H1 (cell line): Measurements from ENCODE around the gene RCSD1. TPM values are rescaled to one million over a fixed set of nuclear protein-coding genes. Genes with fewer than 3 reads are reported as not detected.

Source experiments
- CTCF ChIA-PET: fragments of 300-600 bp; sonication (Branson Sonifier 250); formaldehyde crosslinking; loops from one replicate; lab custom pipeline; 2021; ENCODE audit not compliant: partially characterized antibody; lab: Charles Lee
- POLR2A ChIA-PET: fragments of 300-600 bp; sonication (Branson Sonifier 250); formaldehyde crosslinking; loops from one replicate; lab custom pipeline; 2021; ENCODE audit warnings: inconsistent platforms; ENCODE audit not compliant: partially characterized antibody; lab: Charles Lee
- DNase-seq, 2 experiments: peaks; one replicate each; pipeline versions ENCODE4 v3.0.0 to v3.0.0-alpha.2; 2010 to 2022; ENCODE audit warnings: low spot score in 2 of 2, low read depth in 1 of 2, mixed read lengths in 1 of 2
- FAIRE-seq: peaks from 2 replicates; lab custom pipeline; 2011; peaks lifted over from hg19 to GRCh38; lab: Jason Lieb, UNC
- H2AFZ ChIP-seq: 2 replicates; pipeline ENCODE4 v1.8.1; 2012; ENCODE audit warnings: low read length, inconsistent platforms
- H2AK5ac ChIP-seq: 2 replicates; pipeline ENCODE4 v1.6.1; 2013; ENCODE audit warnings: low read depth, low read length
- H2BK120ac ChIP-seq: replicated peaks from 2 replicates; pipeline ENCODE3; 2013; ENCODE audit warnings: low read depth, low read length, inconsistent platforms
- H2BK12ac ChIP-seq: 2 replicates; pipeline ENCODE4 v1.6.1; 2013; ENCODE audit warnings: low read depth, low read length
- H2BK15ac ChIP-seq: 2 replicates; pipeline ENCODE4 v1.6.1; 2013; ENCODE audit warnings: low read length
- H2BK20ac ChIP-seq: 2 replicates; pipeline ENCODE4 v1.6.1; 2013; ENCODE audit warnings: low read length
- H2BK5ac ChIP-seq: 2 replicates; pipeline ENCODE4 v1.6.1; 2013; ENCODE audit warnings: low read depth, low read length
- H3K14ac ChIP-seq: 2 replicates; pipeline ENCODE4 v1.6.1; 2013; ENCODE audit warnings: inconsistent platforms; ENCODE audit not compliant: insufficient read length
- H3K18ac ChIP-seq: 2 replicates; pipeline ENCODE4 v1.6.1; 2013; ENCODE audit warnings: low read length; ENCODE audit errors: extremely low read depth
- H3K23ac ChIP-seq: 2 replicates; pipeline ENCODE4 v1.6.1; 2013; ENCODE audit warnings: inconsistent platforms; ENCODE audit not compliant: insufficient read length
- H3K23me2 ChIP-seq: 2 replicates; pipeline ENCODE4 v1.6.1; 2013; ENCODE audit warnings: low read depth, low read length
- H3K27ac ChIP-seq: 2 replicates; pipeline ENCODE4 v1.6.1; 2011; ENCODE audit warnings: low read depth, low read length, inconsistent platforms
- H3K27me3 ChIP-seq, 4 experiments: replicated peaks in 1 of 4; 1 replicate in 1 of 4; 2 replicates in 3 of 4; pipeline versions ENCODE4 v1.6.1 to v1.8.1; 2011 to 2013; ENCODE audit warnings: low read length in 3 of 4, mild to moderate bottlenecking in 3 of 4, inconsistent platforms in 2 of 4, mixed read lengths in 2 of 4, moderate library complexity in 1 of 4; ENCODE audit not compliant: control insufficient read depth in 3 of 4, insufficient read depth in 3 of 4; ENCODE audit errors: extremely low read depth in 1 of 4
- H3K36me3 ChIP-seq, 4 experiments: 2 replicates each; pipeline versions ENCODE4 v1.6.1 to v1.8.1; 2011 to 2013; ENCODE audit warnings: mild to moderate bottlenecking in 4 of 4, low read length in 3 of 4, moderate library complexity in 2 of 4, control low read depth in 1 of 4, inconsistent platforms in 1 of 4; ENCODE audit not compliant: insufficient read depth in 4 of 4, control insufficient read depth in 2 of 4
- H3K4ac ChIP-seq: replicated peaks from 2 replicates; pipeline ENCODE3; 2013; ENCODE audit warnings: low read length, low read depth, mixed read lengths, inconsistent platforms; ENCODE audit not compliant: insufficient read length
- H3K4me1 ChIP-seq, 4 experiments: replicated peaks in 1 of 4; 1 replicate in 1 of 4; 2 replicates in 3 of 4; pipeline versions ENCODE4 v1.6.1 to v1.8.1; 2011 to 2013; ENCODE audit warnings: low read length in 3 of 4, inconsistent platforms in 2 of 4, mixed read lengths in 1 of 4; ENCODE audit not compliant: insufficient read depth in 4 of 4, control insufficient read depth in 3 of 4
- H3K4me2 ChIP-seq, 2 experiments: 2 replicates each; pipeline versions ENCODE4 v1.6.1 to v1.8.1; 2011 to 2013; ENCODE audit warnings: low read depth in 2 of 2, low read length in 2 of 2, control low read depth in 1 of 2, inconsistent platforms in 1 of 2, mild to moderate bottlenecking in 1 of 2; ENCODE audit not compliant: insufficient read depth in 1 of 2
- H3K4me3 ChIP-seq, 4 experiments: fragments of 200-600, 300-600 bp in 1 of 4; sonication (generic), shearing (Covaris generic), sonication (Bioruptor Twin) in 1 of 4; 2 replicates each; pipeline versions ENCODE4 v1.5.1 to v1.8.1; 2011 to 2016; ENCODE audit warnings: low read length in 4 of 4, low read depth in 3 of 4, control low read depth in 2 of 4, inconsistent platforms in 2 of 4, mild to moderate bottlenecking in 2 of 4, mixed read lengths in 1 of 4, moderate library complexity in 1 of 4; ENCODE audit not compliant: insufficient read depth in 2 of 4; ENCODE audit errors: extremely low read depth in 1 of 4
- H3K56ac ChIP-seq: replicated peaks from 2 replicates; pipeline ENCODE3; 2013; ENCODE audit warnings: low read depth, mild to moderate bottlenecking, mixed read lengths, low read length, inconsistent platforms; ENCODE audit not compliant: insufficient read length
- H3K79me1 ChIP-seq: 2 replicates; pipeline ENCODE4 v1.6.1; 2013; ENCODE audit warnings: low read depth, low read length, control low read depth
- H3K79me2 ChIP-seq, 2 experiments: 2 replicates each; pipeline versions ENCODE4 v1.6.1 to v1.8.1; 2012 to 2013; ENCODE audit warnings: low read length in 2 of 2, mild to moderate bottlenecking in 2 of 2, inconsistent platforms in 1 of 2; ENCODE audit not compliant: insufficient read depth in 2 of 2, control insufficient read depth in 1 of 2
- H3K9ac ChIP-seq, 4 experiments: replicated peaks in 1 of 4; 1 replicate in 1 of 4; 2 replicates in 3 of 4; pipeline versions ENCODE4 v1.6.1 to v1.8.1; 2011 to 2013; ENCODE audit warnings: low read depth in 3 of 4, low read length in 3 of 4, control low read depth in 2 of 4, mild to moderate bottlenecking in 2 of 4, moderate library complexity in 2 of 4, inconsistent platforms in 1 of 4; ENCODE audit errors: extremely low read depth in 1 of 4
- H3K9me3 ChIP-seq, 2 experiments: 2 replicates each; pipeline versions ENCODE4 v1.6.1 to v1.8.1; 2012 to 2013; ENCODE audit warnings: mild to moderate bottlenecking in 2 of 2, moderate library complexity in 2 of 2, control low read depth in 1 of 2, inconsistent platforms in 1 of 2, low read depth in 1 of 2, low read length in 1 of 2, mixed read lengths in 1 of 2; ENCODE audit not compliant: insufficient read depth in 2 of 2
- H4K20me1 ChIP-seq, 2 experiments: replicated peaks in 1 of 2; 2 replicates each; pipeline versions ENCODE3 to v1.8.1; 2011 to 2013; ENCODE audit warnings: inconsistent platforms in 2 of 2, low read length in 2 of 2, mild to moderate bottlenecking in 1 of 2; ENCODE audit not compliant: insufficient read depth in 2 of 2, control insufficient read depth in 1 of 2
- H4K5ac ChIP-seq: 2 replicates; pipeline ENCODE4 v1.6.1; 2013; ENCODE audit warnings: low read length, low read depth, mixed read lengths, inconsistent platforms; ENCODE audit not compliant: insufficient read length
- H4K8ac ChIP-seq: 2 replicates; pipeline ENCODE4 v1.8.0; 2013; ENCODE audit warnings: mild to moderate bottlenecking, moderate library complexity, low read length, inconsistent platforms; ENCODE audit not compliant: insufficient read depth; ENCODE audit errors: extremely low read depth
- H4K91ac ChIP-seq: replicated peaks from 2 replicates; pipeline ENCODE3; 2013; ENCODE audit warnings: low read length, mixed read lengths, inconsistent platforms; ENCODE audit not compliant: insufficient read length
- CBX5 ChIP-seq: fragments of 300-800, 300-1000 bp; sonication (generic); IDR thresholded peaks from 2 replicates; pipeline ENCODE4 v1.7.1; 2016; ENCODE audit warnings: antibody characterized with exemption, low read length, low read depth
- CTBP2 ChIP-seq: IDR thresholded peaks from 2 replicates; pipeline ENCODE4 v1.7.0; 2011; ENCODE audit warnings: borderline replicate concordance, mild to moderate bottlenecking, moderate library complexity, mixed read lengths, low read length; ENCODE audit not compliant: insufficient read depth, insufficient read length
- EGR1 ChIP-seq: IDR thresholded peaks from 2 replicates; pipeline ENCODE4 v1.6.1; 2011; ENCODE audit warnings: low read depth, low read length, borderline replicate concordance
- EP300 ChIP-seq, 2 experiments: IDR thresholded peaks; 1 replicate in 1 of 2; 2 replicates in 1 of 2; pipeline ENCODE4 v1.6.1; 2011 to 2012; ENCODE audit warnings: low read depth in 2 of 2, low read length in 2 of 2, mild to moderate bottlenecking in 2 of 2, borderline replicate concordance in 1 of 2, inconsistent platforms in 1 of 2, moderate library complexity in 1 of 2
- GTF2F1 ChIP-seq: IDR thresholded peaks from 2 replicates; pipeline ENCODE4 v1.6.1; 2012; ENCODE audit warnings: low read depth, low read length, improper control_type of control experiment, borderline replicate concordance
- JUND ChIP-seq: IDR thresholded peaks from 2 replicates; pipeline ENCODE4 v1.6.1; 2011; ENCODE audit warnings: mild to moderate bottlenecking, improper control_type of control experiment, low read length
- KDM5A ChIP-seq: fragments of 200-600 bp; IDR thresholded peaks from 2 replicates; pipeline ENCODE4 v1.7.1; 2012; ENCODE audit warnings: mild to moderate bottlenecking, low read length, inconsistent platforms, mixed read lengths
- RFX5 ChIP-seq: IDR thresholded peaks from 2 replicates; pipeline ENCODE4 v1.6.1; 2011; ENCODE audit warnings: low read depth, low read length, improper control_type of control experiment, borderline replicate concordance
- SAP30 ChIP-seq: fragments of 300-600 bp; sonication (generic); IDR thresholded peaks from 2 replicates; pipeline ENCODE4 v1.7.1; 2012; ENCODE audit warnings: low read length, moderate library complexity, mild to moderate bottlenecking, inconsistent platforms; ENCODE audit not compliant: insufficient read depth, insufficient replicate concordance
- SIN3A ChIP-seq, 2 experiments: IDR thresholded peaks in 1 of 2; conservative IDR thresholded peaks in 1 of 2; 2 replicates each; pipeline ENCODE4 v1.6.1; 2011 to 2012; ENCODE audit warnings: low read length in 2 of 2, improper control_type of control experiment in 1 of 2, low read depth in 1 of 2, mild to moderate bottlenecking in 1 of 2
- SIRT6 ChIP-seq: IDR thresholded peaks from one replicate; pipeline ENCODE4 v1.7.1; 2012; ENCODE audit warnings: low read length, inconsistent platforms
- SIX5 ChIP-seq: IDR thresholded peaks from 2 replicates; pipeline ENCODE4 v1.6.1; 2011; ENCODE audit warnings: mild to moderate bottlenecking, low read depth, low read length
- SP1 ChIP-seq: IDR thresholded peaks from 2 replicates; pipeline ENCODE4 v1.6.1; 2011; ENCODE audit warnings: low read depth, low read length
- TEAD4 ChIP-seq: IDR thresholded peaks from 2 replicates; pipeline ENCODE4 v1.6.1; 2012; ENCODE audit warnings: low read depth, low read length, inconsistent platforms, mixed read lengths
- YY1 ChIP-seq: IDR thresholded peaks from 2 replicates; pipeline ENCODE4 v1.6.1; 2011; ENCODE audit warnings: low read depth, mild to moderate bottlenecking, low read length
- WGBS, 2 experiments: shearing (Covaris generic) in 1 of 2; methylation state at CpG; one replicate each; pipeline versions ENCODE4 v1.1.6 to v1.1.7; 2013 to 2015; ENCODE audit warnings: low lambda C conversion rate in 2 of 2, mixed read lengths in 2 of 2, inconsistent platforms in 1 of 2, low coverage in 1 of 2, missing lambda C conversion rate in 1 of 2; ENCODE audit not compliant: insufficient replicate concordance in 2 of 2, insufficient coverage in 1 of 2, insufficient read length in 1 of 2; ENCODE audit errors: extremely low coverage in 1 of 2, missing lambda C conversion rate in 1 of 2; 5-methylcytosine and 5-hydroxymethylcytosine counted together
- polyA plus RNA-seq, 7 experiments: library from polyadenylated mRNA; depleted of rRNA in 3 of 7; stranded (reverse) in 5 of 7; unstranded in 2 of 7; fragments of >200 nt in 5 of 7; fragments of 200-250 nt in 2 of 7; gene quantifications; 1 replicate in 5 of 7; 2 replicates in 1 of 7; 4 replicates in 1 of 7; pipeline versions ENCODE4 v1.2.1 to v1.2.3, GENCODE V29; 2011 to 2013; ENCODE audit warnings: missing spikeins in 2 of 7, mixed read lengths in 2 of 7
- total RNA-seq: library from RNA; stranded (reverse); fragmentation: NEBNext Ultra II Directional; extraction: Animal tissue kit (Norgen Biotek cat#: 25700); gene quantifications from 2 replicates; pipeline ENCODE4 v1.2.1, GENCODE V29; 2021

Gene RCSD1
- total and polyA plus RNA-seq, 2 of the 8 experiments (the other 6 are each of a cell fraction or from before 2014, with no cell fraction given): 0.47 to 0.69 TPM

DNA sequence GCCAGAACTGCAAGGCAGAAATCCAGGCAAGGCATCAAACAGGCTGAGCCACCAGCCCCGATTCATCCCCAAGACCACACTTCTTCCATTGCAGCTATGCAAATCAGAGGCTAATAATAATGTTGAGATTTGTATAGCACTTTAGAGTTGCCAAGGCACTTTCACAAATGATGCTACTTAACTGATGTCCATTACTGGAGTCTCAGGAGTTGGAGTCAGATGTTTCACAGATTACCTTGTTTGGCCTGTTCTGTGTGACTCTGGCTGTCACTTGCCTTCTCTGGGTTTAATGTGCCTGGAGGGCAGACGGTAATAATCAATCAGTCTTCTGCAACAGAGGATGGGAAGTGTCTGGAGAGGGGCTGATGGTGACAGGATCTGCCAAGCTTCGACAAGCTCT, 51.0 kb downstream of the RCSD1 start:
- Histone ChIP-seq H4K20me1 (no peaks in the 10 kb centered on the region), H3K27me3 (no peaks in the 10 kb centered on the region; a peak in 1 of 7 replicates), H3K4ac (no peak overlapping the region), H3K79me2 (no peaks in the 10 kb centered on the region), H3K4me3 (no peak overlapping the region), H2BK120ac (no peak overlapping the region), H2AFZ (no peak overlapping the region), H3K27ac (no peak overlapping the region), H3K23me2 (no peaks in the 10 kb centered on the region; the same call in 1 of the 2 replicates), H3K56ac (no peak overlapping the region), H2BK15ac (no peak overlapping the region), H4K8ac (no peak overlapping the region), H2BK5ac (no peak overlapping the region), H3K36me3 (no peaks in the 10 kb centered on the region), H3K9me3 (no peaks in the 10 kb centered on the region), H4K91ac (no peak overlapping the region), H3K4me2 (no peak overlapping the region), H3K18ac (no peak overlapping the region), H3K79me1 (no peaks in the 10 kb centered on the region), H3K14ac (no peak overlapping the region), H2BK20ac (no peak overlapping the region), H2BK12ac (no peak overlapping the region), H3K4me1 (peaks cover 2 to 8% (median 6%) of the 10 kb centered on the region in 4 experiments; a peak in 6 of 7 replicates), H4K5ac (no peak overlapping the region), H3K9ac (no peak overlapping the region), H3K23ac (no peak overlapping the region), H2AK5ac (no peak overlapping the region)
- 94% methylated on average over 3 of the region's 3 CpGs; no CpG with 5 or more reads in 1 of the 2 experiments for WGBS, 2 experiments
- CTCF ChIA-PET: interaction anchor here (1.2 to 2.9 kb wide), 6 partner anchors 9 to 125 kb away, joined by 3 to 15 read pairs (median 6); no protein-coding TSS in a partner anchor
- FAIRE-seq (no peak), DNase-seq (no peak)
- POLR2A ChIA-PET: interaction anchor here (1.0 kb wide), 1 partner anchor 127 kb away, joined by 4 read pairs; no protein-coding TSS in a partner anchor
- TF ChIP-seq SAP30: no peak
- TF ChIP-seq SIX5: no peak
- no peak for TF ChIP-seq CBX5
- no peak for TF ChIP-seq EP300 (IDR thresholded peaks at IDR 0.05; ENCODE audit: borderline replicate concordance in 1 of 2, low read depth in 2 of 2, low read length in 2 of 2)
- TF ChIP-seq EGR1: no peak
- no peak for TF ChIP-seq JUND
- TF ChIP-seq RFX5: no peak
- TF ChIP-seq KDM5A: no peak
- TF ChIP-seq TEAD4: no peak
- no peak for TF ChIP-seq SIRT6
- no peak for TF ChIP-seq SP1
- no peak for TF ChIP-seq YY1
- TF ChIP-seq CTBP2: no peak
- TF ChIP-seq GTF2F1: no peak
- no peak for TF ChIP-seq SIN3A (conservative IDR thresholded peaks at IDR 0.05 in 1 of 2, IDR thresholded peaks at IDR 0.05 in 1 of 2; ENCODE audit: low read depth in 1 of 2, low read length in 2 of 2)
